ENCODE data around the gene INO80E. TPM values are rescaled to one million over a fixed set of nuclear protein-coding genes. Genes with fewer than 3 reads are reported as not detected.

Gene INO80E
- total and polyA plus RNA-seq, 10 donors = 47.9 to 93.3 (median 71.7) TPM

DNA sequence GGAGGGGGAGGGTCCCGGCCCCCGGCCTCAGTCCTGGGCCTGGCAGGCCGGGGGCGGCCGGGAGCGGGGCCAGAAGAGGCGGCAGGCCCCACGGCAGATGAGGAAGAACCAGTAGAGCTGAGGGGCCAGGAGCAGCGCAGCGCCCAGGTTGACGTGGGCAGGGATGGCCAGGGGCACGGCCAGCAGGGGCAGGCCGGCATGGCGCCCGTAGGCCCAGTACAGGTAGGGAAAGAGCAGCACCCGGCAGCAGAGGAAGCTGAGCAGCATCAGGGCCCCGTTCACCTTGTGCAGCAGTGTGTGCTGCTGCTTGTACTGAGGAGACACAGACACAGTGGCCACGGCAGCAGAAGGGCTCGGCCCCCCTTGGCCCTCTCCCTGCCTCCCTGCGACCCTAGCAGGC is 29.1 kb downstream of the INO80E start:
- peaks cover 0 to 18% (median 15%) of the 10 kb centered on the region in 6 donors for H3K4me1 ChIP-seq
- WGBS, 5 donors = 70 to 85% (median 73%) methylated on average over 8 to 20 of the region's 20 CpGs
- peaks cover 0 to 64% (median 22%) of the 10 kb centered on the region in 7 donors for H3K27me3 ChIP-seq (replicated peaks in 1 of 7)
- H3K9me3 ChIP-seq = no peaks in the 10 kb centered on the region
- no peak for DNase-seq
- intact Hi-C loops (cut with DNase I; ENCODE audit: low total_unique reads) = no loop called here
- H3K36me3 ChIP-seq = no peaks in the 10 kb centered on the region
- no peak overlapping the region for H3K27ac ChIP-seq
- no peak for TF ChIP-seq POLR2A (IDR thresholded peaks at IDR 0.05)
- TF ChIP-seq, protein P1, sequence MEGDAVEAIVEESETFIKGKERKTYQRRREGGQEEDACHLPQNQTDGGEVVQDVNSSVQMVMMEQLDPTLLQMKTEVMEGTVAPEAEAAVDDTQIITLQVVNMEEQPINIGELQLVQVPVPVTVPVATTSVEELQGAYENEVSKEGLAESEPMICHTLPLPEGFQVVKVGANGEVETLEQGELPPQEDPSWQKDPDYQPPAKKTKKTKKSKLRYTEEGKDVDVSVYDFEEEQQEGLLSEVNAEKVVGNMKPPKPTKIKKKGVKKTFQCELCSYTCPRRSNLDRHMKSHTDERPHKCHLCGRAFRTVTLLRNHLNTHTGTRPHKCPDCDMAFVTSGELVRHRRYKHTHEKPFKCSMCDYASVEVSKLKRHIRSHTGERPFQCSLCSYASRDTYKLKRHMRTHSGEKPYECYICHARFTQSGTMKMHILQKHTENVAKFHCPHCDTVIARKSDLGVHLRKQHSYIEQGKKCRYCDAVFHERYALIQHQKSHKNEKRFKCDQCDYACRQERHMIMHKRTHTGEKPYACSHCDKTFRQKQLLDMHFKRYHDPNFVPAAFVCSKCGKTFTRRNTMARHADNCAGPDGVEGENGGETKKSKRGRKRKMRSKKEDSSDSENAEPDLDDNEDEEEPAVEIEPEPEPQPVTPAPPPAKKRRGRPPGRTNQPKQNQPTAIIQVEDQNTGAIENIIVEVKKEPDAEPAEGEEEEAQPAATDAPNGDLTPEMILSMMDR (IDR thresholded peaks at IDR 0.05 in 8 of 11, conservative IDR thresholded peaks at IDR 0.05 in 3 of 11) = no peak
- TF ChIP-seq POLR2AphosphoS5 (IDR thresholded peaks at IDR 0.05) = no peak
- no peak overlapping the region for H3K4me3 ChIP-seq

DNA sequence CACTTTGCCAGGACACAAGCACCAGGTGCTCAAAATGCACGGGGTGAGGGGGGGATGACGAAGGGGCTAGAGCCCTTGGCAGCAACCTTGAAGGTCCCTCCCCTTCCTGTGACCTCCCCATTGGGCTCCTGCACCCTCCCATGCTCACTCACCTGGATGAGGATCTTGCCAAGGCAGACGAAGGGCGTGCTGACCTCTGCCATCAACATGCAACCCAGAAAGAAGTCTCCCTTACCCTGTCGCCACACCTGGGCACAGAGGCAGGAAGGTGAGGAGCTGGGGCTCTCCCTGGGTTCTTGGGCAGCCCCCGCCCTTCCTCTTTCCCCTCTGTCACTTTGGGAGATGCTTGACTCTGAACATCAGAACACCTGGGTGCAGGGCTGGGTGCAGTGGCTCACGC is 29.5 kb downstream of the INO80E start:
- no peak overlapping the region for H3K27ac ChIP-seq
- intact Hi-C loops (cut with DNase I; ENCODE audit: low total_unique reads) = no loop called here
- no peak overlapping the region for H3K4me3 ChIP-seq
- H3K27me3 ChIP-seq (replicated peaks in 1 of 7) = peaks cover 0 to 69% (median 25%) of the 10 kb centered on the region in 7 donors
- no peaks in the 10 kb centered on the region for H3K36me3 ChIP-seq
- H3K9me3 ChIP-seq = no peaks in the 10 kb centered on the region
- DNase-seq = no peak
- 54 to 70% (median 64%) methylated on average over 6 to 7 of the region's 7 CpGs for WGBS, 5 donors
- TF ChIP-seq POLR2AphosphoS5 (IDR thresholded peaks at IDR 0.05) = no peak
- peaks cover 0 to 17% (median 14%) of the 10 kb centered on the region in 6 donors for H3K4me1 ChIP-seq

DNA sequence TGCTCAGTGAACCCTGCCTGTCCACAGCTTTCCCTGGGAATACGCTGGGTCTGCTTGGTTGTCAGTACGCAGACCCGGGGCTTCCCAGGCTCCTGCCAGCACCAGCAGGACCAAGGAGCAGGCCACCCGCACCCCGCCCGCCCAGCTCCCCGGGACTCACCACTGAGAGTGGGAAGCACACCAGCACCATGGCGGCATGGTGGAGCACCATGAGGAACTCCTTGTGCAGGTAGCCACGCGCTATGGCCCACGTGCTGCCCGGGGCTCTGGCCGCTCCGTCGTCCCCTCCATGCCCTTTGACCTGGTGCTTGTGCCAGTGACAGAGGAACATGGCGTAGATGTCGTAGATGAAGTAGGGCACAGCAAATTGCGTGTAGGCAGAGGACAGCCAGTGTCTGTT is 30.4 kb downstream of the INO80E start:
- Histone ChIP-seq H3K36me3 (no peaks in the 10 kb centered on the region), H3K27me3 (replicated peaks in 1 of 7) (peaks cover 3 to 77% (median 32%) of the 10 kb centered on the region in 7 donors), H3K9me3 (no peaks in the 10 kb centered on the region), H3K4me3 (no peak overlapping the region), H3K4me1 (peaks cover 0 to 17% (median 12%) of the 10 kb centered on the region in 6 donors), H3K27ac (no peak overlapping the region)
- no peak for DNase-seq
- TF ChIP-seq, protein P1 (IDR thresholded peaks at IDR 0.05 in 8 of 11, conservative IDR thresholded peaks at IDR 0.05 in 3 of 11) = no peak
- no peak for TF ChIP-seq POLR2A (IDR thresholded peaks at IDR 0.05)
- no peak for TF ChIP-seq POLR2AphosphoS5 (IDR thresholded peaks at IDR 0.05)
- intact Hi-C loops (cut with DNase I; ENCODE audit: low total_unique reads) = no loop called here
- 83 to 94% (median 90%) methylated on average over 13 to 18 of the region's 18 CpGs for WGBS, 5 donors

DNA sequence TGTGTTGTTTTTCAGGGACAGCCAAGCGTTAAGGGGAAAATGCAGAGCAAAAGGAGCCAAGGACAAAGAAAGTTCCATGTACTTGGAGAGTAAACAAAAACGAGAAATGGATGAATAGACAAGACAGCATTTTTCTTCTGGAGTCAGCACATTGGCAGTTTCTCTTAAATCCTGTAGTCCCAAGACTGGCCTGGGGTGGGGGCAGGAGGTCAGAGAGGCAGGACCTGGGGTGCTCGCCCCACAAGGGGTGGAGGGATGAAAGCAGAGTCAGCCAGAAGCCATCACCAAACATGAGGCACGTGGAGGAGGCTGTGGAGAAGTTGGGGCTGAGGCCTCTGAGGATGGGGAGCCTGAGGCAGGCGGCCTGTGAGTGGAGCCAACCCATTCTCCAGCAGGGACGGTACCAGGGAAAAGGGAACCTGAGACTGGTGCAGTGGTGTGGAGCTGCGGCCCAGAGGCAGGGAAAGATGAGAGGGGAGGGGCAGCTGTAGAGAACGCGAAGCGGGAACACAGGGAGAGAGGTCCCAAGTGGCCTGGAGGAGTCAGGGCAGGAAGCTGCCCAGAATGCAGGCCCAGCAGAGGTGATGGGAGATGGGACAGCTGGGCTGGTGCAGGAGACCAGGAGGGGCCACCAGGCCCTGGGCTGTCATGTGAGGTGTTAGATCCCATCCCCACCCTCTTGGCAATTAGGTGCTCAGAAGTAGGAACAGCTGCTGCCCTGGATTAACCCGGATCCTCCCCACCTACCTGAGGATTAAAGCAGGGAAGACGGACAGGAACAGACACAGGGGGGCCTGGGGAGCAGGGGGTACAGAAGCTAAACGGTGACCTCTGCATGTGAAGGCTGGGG is 31.8 kb downstream of the INO80E start:
- no peaks in the 10 kb centered on the region for H3K36me3 ChIP-seq
- no peak overlapping the region for H3K4me3 ChIP-seq
- peaks cover 0 to 21% (median 12%) of the 10 kb centered on the region in 6 donors for H3K4me1 ChIP-seq
- peaks cover 7 to 91% (median 45%) of the 10 kb centered on the region in 7 donors for H3K27me3 ChIP-seq (replicated peaks in 1 of 7)
- WGBS, 5 donors = 40 to 54% (median 49%) methylated on average over 12 to 13 of the region's 13 CpGs
- intact Hi-C loops (cut with DNase I; ENCODE audit: low total_unique reads) = no loop called here
- no peak overlapping the region for H3K27ac ChIP-seq
- TF ChIP-seq, protein P1 (IDR thresholded peaks at IDR 0.05 in 8 of 11, conservative IDR thresholded peaks at IDR 0.05 in 3 of 11) = no peak
- no peak for DNase-seq
- no peaks in the 10 kb centered on the region for H3K9me3 ChIP-seq
